GM18519 (cell line): ENCODE data around the gene MRPS33.
"Not testable (repeated sequence)": the region's sequence is repeated elsewhere in the genome, so short reads cannot be mapped to it uniquely, and the experiment has no call there.

Experiments used
- ATAC-seq: cut with Tn5 transposase; IDR thresholded peaks from one replicate; pipeline ENCODE4 v1.9.1; 2021; ENCODE audit warnings: mild to moderate bottlenecking, moderate library complexity; ENCODE audit not compliant: unreplicated experiment, low FRiP score

Gene MRPS33

GRCh38 chr7:140956997-140957396 lies 57.8 kb downstream of the MRPS33 start:
- ATAC-seq = not testable (repeated sequence)
